K562 (cell line): ENCODE results near the gene CNPY2. TPM values are rescaled to one million over a fixed set of nuclear protein-coding genes. Genes with fewer than 3 reads are reported as not detected.

Experiments used
- CXXC5 ChIP-seq: fragments of 250-450 bp; sonication (Bioruptor Pico); IDR thresholded peaks from 2 replicates; pipeline ENCODE4 v1.8.0; 2022; ENCODE audit warnings: inconsistent platforms, mild to moderate bottlenecking, moderate library complexity
- L3MBTL2 ChIP-seq: fragments of 450-650 bp; IDR thresholded peaks from 2 replicates; pipeline ENCODE4 v1.6.1; 2016; ENCODE audit warnings: mild to moderate bottlenecking, moderate library complexity
- NBN ChIP-seq: fragments of 450-650 bp; IDR thresholded peaks from 2 replicates; pipeline ENCODE4 v1.6.1; 2016; ENCODE audit warnings: low read depth, mild to moderate bottlenecking
- ZNF609 ChIP-seq: sonication (generic); formaldehyde crosslinking; IDR thresholded peaks from 2 replicates; pipeline ENCODE4 v1.8.1; 2023; ENCODE audit warnings: missing genetic modification reagents, mild to moderate bottlenecking, borderline replicate concordance
- polyA plus RNA-seq, 8 experiments: library from polyadenylated mRNA; depleted of rRNA in 4 of 8; stranded (reverse) in 5 of 8; unstranded in 3 of 8; fragments of >200 nt; fragmentation: Nextera tagmentation in 2 of 8; fragmentation: Illumina TruSeq in 1 of 8; extraction: Ambion mirVana in 2 of 8; extraction: Trizol in 1 of 8; gene quantifications; 2 replicates each; pipeline versions ENCODE4 v1.2.1 to v1.2.3, GENCODE V29; 2011 to 2014; ENCODE audit warnings: inconsistent platforms in 1 of 8, missing spikeins in 1 of 8
- total RNA-seq, 7 experiments: library from RNA; depleted of rRNA in 6 of 7; stranded (reverse); fragments of >200 nt in 6 of 7; fragmentation: Illumina TruSeq in 2 of 7; extraction: Trizol in 2 of 7; gene quantifications; 2 replicates each; pipeline versions ENCODE4 v1.2.1 to v1.2.3, GENCODE V29; 2011 to 2021; ENCODE audit warnings: low replicate concordance in 1 of 7
- TF ChIP-seq, protein P1 (sequence below): fragments of 450-650 bp; IDR thresholded peaks from 2 replicates; pipeline ENCODE4 v1.6.1; 2016; ENCODE audit warnings: mild to moderate bottlenecking, moderate library complexity
- TF ChIP-seq, protein P2 (sequence below): sonication (generic); formaldehyde crosslinking; IDR thresholded peaks from 2 replicates; pipeline ENCODE4 v1.8.0; 2022; ENCODE audit warnings: missing genetic modification reagents, mild to moderate bottlenecking, borderline replicate concordance

The CNPY2 gene
- total and polyA plus RNA-seq, 9 of the 15 experiments (the other 6 are each of a cell fraction or from before 2014, with no cell fraction given), result 33.8 to 190 (median 138) TPM

DNA sequence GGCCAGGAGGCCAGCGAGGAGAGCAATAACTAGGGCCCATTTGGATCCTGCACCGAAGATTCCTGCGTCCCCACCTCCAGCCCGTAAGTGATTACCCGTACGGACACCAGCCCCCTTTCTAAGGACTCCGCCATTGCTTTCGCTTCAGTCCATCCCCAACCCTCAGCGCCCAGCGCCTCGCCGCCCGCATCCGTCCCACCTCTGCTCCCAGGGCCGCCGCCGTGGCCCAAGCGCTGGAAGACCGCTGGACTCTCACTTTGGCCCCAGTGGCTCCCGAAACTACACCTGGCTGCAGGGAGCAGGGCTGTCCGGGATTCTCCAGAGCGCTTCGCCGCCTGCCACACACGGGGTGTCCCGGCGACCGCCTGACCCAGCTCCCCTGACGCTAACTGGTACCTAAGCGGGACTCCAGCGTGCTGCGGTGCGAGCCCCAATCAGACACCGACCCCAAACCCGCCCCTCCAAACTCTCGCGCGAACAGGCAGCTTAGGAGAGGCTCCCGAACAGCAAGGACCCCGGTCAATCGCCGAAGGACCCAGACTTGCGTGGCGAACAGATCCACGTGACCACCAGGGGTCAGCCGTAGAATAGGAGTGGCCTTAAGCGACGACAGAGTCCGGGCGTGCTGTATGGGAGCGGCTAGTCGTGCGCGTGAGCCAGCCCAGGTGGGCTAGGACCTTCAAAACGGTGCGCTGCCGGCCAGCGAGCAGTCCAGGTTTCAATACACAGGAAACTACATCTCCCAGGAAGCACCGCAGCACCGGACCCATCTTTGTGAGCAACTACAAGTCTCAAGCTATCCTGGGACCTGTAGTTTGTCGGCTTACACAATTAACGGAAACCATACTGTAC is at the start of gene CNPY2 (continued):
- TF ChIP-seq, protein P1, sequence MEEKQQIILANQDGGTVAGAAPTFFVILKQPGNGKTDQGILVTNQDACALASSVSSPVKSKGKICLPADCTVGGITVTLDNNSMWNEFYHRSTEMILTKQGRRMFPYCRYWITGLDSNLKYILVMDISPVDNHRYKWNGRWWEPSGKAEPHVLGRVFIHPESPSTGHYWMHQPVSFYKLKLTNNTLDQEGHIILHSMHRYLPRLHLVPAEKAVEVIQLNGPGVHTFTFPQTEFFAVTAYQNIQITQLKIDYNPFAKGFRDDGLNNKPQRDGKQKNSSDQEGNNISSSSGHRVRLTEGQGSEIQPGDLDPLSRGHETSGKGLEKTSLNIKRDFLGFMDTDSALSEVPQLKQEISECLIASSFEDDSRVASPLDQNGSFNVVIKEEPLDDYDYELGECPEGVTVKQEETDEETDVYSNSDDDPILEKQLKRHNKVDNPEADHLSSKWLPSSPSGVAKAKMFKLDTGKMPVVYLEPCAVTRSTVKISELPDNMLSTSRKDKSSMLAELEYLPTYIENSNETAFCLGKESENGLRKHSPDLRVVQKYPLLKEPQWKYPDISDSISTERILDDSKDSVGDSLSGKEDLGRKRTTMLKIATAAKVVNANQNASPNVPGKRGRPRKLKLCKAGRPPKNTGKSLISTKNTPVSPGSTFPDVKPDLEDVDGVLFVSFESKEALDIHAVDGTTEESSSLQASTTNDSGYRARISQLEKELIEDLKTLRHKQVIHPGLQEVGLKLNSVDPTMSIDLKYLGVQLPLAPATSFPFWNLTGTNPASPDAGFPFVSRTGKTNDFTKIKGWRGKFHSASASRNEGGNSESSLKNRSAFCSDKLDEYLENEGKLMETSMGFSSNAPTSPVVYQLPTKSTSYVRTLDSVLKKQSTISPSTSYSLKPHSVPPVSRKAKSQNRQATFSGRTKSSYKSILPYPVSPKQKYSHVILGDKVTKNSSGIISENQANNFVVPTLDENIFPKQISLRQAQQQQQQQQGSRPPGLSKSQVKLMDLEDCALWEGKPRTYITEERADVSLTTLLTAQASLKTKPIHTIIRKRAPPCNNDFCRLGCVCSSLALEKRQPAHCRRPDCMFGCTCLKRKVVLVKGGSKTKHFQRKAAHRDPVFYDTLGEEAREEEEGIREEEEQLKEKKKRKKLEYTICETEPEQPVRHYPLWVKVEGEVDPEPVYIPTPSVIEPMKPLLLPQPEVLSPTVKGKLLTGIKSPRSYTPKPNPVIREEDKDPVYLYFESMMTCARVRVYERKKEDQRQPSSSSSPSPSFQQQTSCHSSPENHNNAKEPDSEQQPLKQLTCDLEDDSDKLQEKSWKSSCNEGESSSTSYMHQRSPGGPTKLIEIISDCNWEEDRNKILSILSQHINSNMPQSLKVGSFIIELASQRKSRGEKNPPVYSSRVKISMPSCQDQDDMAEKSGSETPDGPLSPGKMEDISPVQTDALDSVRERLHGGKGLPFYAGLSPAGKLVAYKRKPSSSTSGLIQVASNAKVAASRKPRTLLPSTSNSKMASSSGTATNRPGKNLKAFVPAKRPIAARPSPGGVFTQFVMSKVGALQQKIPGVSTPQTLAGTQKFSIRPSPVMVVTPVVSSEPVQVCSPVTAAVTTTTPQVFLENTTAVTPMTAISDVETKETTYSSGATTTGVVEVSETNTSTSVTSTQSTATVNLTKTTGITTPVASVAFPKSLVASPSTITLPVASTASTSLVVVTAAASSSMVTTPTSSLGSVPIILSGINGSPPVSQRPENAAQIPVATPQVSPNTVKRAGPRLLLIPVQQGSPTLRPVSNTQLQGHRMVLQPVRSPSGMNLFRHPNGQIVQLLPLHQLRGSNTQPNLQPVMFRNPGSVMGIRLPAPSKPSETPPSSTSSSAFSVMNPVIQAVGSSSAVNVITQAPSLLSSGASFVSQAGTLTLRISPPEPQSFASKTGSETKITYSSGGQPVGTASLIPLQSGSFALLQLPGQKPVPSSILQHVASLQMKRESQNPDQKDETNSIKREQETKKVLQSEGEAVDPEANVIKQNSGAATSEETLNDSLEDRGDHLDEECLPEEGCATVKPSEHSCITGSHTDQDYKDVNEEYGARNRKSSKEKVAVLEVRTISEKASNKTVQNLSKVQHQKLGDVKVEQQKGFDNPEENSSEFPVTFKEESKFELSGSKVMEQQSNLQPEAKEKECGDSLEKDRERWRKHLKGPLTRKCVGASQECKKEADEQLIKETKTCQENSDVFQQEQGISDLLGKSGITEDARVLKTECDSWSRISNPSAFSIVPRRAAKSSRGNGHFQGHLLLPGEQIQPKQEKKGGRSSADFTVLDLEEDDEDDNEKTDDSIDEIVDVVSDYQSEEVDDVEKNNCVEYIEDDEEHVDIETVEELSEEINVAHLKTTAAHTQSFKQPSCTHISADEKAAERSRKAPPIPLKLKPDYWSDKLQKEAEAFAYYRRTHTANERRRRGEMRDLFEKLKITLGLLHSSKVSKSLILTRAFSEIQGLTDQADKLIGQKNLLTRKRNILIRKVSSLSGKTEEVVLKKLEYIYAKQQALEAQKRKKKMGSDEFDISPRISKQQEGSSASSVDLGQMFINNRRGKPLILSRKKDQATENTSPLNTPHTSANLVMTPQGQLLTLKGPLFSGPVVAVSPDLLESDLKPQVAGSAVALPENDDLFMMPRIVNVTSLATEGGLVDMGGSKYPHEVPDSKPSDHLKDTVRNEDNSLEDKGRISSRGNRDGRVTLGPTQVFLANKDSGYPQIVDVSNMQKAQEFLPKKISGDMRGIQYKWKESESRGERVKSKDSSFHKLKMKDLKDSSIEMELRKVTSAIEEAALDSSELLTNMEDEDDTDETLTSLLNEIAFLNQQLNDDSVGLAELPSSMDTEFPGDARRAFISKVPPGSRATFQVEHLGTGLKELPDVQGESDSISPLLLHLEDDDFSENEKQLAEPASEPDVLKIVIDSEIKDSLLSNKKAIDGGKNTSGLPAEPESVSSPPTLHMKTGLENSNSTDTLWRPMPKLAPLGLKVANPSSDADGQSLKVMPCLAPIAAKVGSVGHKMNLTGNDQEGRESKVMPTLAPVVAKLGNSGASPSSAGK, result peak; percentile 84
- TF ChIP-seq CXXC5 (CRISPR knock-in tag) (peak; percentile 89), L3MBTL2 (peak; percentile 85), ZNF609 (CRISPR knock-in tag) (no peak), NBN (0 out of 2 replicates have a peak, but pooled peaks have one; percentile 37)
- TF ChIP-seq, protein P2, sequence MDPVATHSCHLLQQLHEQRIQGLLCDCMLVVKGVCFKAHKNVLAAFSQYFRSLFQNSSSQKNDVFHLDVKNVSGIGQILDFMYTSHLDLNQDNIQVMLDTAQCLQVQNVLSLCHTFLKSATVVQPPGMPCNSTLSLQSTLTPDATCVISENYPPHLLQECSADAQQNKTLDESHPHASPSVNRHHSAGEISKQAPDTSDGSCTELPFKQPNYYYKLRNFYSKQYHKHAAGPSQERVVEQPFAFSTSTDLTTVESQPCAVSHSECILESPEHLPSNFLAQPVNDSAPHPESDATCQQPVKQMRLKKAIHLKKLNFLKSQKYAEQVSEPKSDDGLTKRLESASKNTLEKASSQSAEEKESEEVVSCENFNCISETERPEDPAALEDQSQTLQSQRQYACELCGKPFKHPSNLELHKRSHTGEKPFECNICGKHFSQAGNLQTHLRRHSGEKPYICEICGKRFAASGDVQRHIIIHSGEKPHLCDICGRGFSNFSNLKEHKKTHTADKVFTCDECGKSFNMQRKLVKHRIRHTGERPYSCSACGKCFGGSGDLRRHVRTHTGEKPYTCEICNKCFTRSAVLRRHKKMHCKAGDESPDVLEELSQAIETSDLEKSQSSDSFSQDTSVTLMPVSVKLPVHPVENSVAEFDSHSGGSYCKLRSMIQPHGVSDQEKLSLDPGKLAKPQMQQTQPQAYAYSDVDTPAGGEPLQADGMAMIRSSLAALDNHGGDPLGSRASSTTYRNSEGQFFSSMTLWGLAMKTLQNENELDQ, result peak; percentile 92; the same call in 1 of the 2 replicates
